GM18511 (cell line): ENCODE data around the gene ZNF217.
"Not testable (repeated sequence)": the region's sequence is repeated elsewhere in the genome, so short reads cannot be mapped to it uniquely, and the experiment has no call there.

ENCODE experiments used
- ATAC-seq: cut with Tn5 transposase; IDR thresholded peaks from one replicate; pipeline ENCODE4 v1.9.1; 2021; ENCODE audit warnings: mild to moderate bottlenecking, moderate library complexity; ENCODE audit not compliant: unreplicated experiment

ZNF217 gene

DNA sequence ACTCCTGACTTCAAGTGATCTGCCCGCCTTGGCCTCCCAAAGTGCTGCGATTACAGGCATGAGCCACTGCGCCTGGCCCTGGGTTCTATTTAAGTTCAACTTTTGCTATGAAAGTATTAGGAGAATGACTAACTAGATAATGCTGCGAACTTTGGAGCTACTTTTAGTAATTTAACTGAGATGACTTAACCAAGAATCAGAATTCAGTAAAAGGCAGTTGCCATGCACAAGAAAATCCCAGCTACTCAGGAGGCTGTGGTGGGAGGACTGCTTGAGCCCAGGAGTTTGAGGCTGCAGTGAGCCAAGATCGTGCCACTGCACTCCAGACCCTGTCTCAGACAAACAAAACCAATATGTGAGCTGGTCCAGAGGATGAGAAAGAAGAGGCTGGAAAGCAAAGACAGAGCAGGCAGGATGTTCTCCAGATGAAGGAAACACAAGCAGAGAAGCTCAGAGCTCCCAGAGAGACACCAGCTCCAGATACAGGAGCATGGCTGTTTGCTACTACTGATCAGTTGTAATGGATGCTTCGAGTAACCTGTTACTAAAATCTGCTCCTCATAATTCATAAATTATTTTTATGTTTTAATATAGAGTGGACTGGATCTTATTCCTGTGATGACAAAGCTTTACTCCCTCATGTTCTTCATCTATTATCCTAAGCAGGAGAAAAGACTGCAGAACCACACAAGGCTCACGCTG lies 23.9 kb downstream of the ZNF217 start:
- no peak for ATAC-seq

DNA sequence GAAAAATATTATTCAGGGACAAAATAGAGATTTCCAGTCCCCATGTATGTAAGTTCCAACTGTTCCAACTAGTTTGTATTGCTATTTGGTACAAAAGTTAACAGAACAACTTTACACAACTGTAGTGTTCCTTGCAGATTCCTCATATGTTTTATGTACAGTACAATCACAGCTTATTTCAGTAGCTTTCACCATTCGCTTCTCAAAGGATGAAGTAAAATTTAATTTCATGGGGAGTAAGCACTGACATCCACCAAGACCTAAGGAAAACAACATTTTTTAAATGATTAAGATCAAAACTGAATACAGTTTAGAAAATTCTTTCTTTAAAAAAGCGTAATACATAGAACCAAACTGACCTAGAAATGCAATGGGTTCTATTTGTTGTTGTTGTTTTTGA lies 24.6 kb downstream of the ZNF217 start:
- no peak for ATAC-seq

- ATAC-seq, result no peak
These were observed 25.3 kb downstream of the ZNF217 start for GRCh38 chr20:53568351-53568750.

GRCh38 chr20:53567379-53567917 lies 26.2 kb downstream of the ZNF217 start:
- no peak for ATAC-seq

GRCh38 chr20:53566623-53567022 lies 27.0 kb downstream of the ZNF217 start:
- not testable (repeated sequence) for ATAC-seq

DNA sequence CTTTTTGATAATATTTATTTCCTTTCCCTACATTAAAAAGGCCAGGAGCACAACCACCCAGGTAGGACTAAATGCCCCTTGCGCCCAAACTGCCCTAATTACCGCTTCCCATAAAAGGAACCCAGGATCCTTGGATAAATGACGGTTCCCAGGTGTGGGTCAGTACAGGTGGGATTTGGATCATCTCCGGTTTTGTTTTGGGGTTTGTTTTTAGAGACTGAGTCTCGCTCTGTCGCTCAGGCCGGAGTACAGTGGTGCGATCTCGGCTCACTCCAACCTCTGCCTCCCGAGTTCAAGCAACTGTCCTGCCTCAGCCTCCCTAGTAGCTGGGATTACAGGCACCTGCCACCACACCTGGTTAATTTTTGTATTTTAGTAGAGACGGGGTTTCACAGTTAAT lies 28.4 kb downstream of the ZNF217 start:
- ATAC-seq, result no peak

GRCh38 chr20:53562104-53562764 lies 31.4 kb downstream of the ZNF217 start:
- not testable (repeated sequence) for ATAC-seq

GRCh38 chr20:53561505-53561904 lies 32.1 kb downstream of the ZNF217 start:
- ATAC-seq, result no peak

GRCh38 chr20:53559816-53560215 lies 33.8 kb downstream of the ZNF217 start:
- ATAC-seq, result no peak

GRCh38 chr20:53557130-53557529 lies 36.5 kb downstream of the ZNF217 start:
- ATAC-seq, result no peak

DNA sequence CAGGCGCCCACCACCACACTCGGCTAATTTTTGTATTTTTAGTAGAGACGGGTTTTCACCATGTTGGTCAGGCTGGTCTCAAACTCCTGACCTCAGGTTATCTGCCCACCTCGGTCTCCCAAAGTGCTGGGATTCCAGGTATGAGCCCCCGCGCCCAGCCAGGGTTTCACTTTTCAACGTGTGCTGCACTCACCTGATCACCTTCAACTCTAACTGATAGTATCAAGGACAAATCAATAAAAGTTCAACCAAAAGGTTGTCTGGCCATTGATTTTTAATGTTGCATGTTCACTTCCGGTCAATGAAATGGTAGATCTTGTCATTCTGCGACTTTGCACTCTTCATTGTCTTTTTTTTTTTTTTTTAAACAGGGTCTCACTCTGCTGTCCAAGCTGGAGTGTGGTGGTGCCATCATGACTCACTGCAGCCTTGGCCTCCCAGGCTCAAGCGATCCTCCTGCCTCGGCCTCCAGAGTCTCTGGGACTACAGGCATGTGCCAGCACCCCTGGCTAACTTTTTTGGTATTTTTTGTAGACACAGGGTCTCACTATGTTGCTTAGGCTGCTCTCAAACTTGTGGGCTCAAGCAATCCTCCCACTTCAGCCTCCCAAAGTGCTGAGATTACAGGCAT lies 37.3 kb downstream of the ZNF217 start:
- ATAC-seq, result no peak

GRCh38 chr20:53555816-53556215 lies 37.8 kb downstream of the ZNF217 start:
- no peak for ATAC-seq

DNA sequence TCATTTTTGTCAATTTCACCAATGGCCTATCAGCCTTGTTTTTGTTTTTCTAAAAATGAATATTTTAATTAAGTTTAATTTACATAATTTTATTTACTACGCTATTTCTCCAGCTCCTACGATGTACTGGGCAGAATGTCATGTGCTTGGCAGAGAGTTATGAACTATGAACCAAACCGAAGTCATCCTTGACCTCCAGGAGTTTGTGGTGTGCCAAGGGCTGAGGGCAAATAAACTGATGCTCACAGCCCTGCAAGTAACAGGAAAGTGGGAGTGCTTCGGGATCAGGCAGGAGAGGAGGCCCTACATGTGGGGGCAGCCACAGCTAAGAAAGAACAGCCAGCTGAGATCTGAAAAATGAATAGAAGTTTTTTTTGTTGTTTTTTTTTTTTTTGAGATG lies 38.6 kb downstream of the ZNF217 start:
- no peak for ATAC-seq

- not testable (repeated sequence) for ATAC-seq
These were observed 41.1 kb downstream of the ZNF217 start for GRCh38 chr20:53552572-53552893.

- ATAC-seq, result not testable (repeated sequence)
These were observed 41.7 kb downstream of the ZNF217 start for GRCh38 chr20:53551719-53552571.

GRCh38 chr20:53550280-53551187 lies 43.1 kb downstream of the ZNF217 start:
- ATAC-seq, result no peak

GRCh38 chr20:53547664-53548239 lies 45.9 kb downstream of the ZNF217 start:
- ATAC-seq, result no peak

- ATAC-seq, result no peak
These were observed 54.1 kb downstream of the ZNF217 start for GRCh38 chr20:53539516-53539915.

DNA sequence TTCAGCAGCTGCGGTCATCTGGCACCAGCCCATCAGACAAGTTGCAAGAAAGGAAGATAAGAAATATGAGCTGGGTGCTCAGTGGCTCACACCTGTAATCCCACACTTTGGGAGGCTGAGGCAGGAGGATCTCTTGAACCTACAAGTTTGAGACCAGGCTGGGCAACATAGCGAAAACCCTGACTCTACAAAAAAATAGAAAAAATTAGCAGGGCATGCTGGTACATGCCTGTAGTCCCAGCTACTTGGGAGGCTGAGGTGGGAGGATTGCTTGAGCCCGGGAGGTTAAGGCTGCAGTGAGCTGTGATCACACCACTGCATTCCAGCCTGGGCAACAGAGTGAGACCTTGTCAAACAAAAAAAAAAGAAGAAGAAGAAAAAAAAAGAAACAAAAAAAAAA lies 57.3 kb downstream of the ZNF217 start:
- not testable (repeated sequence) for ATAC-seq

- no peak for ATAC-seq
These were observed 57.8 kb downstream of the ZNF217 start for GRCh38 chr20:53535878-53536277.
